HG02763 (cell line): ENCODE measurements around the gene CASZ1.

Experiments used
- ATAC-seq: cut with Tn5 transposase; IDR thresholded peaks from one replicate; pipeline ENCODE4 v1.9.1; 2021; ENCODE audit warnings: mild to moderate bottlenecking, moderate library complexity; ENCODE audit not compliant: unreplicated experiment

The CASZ1 gene

DNA sequence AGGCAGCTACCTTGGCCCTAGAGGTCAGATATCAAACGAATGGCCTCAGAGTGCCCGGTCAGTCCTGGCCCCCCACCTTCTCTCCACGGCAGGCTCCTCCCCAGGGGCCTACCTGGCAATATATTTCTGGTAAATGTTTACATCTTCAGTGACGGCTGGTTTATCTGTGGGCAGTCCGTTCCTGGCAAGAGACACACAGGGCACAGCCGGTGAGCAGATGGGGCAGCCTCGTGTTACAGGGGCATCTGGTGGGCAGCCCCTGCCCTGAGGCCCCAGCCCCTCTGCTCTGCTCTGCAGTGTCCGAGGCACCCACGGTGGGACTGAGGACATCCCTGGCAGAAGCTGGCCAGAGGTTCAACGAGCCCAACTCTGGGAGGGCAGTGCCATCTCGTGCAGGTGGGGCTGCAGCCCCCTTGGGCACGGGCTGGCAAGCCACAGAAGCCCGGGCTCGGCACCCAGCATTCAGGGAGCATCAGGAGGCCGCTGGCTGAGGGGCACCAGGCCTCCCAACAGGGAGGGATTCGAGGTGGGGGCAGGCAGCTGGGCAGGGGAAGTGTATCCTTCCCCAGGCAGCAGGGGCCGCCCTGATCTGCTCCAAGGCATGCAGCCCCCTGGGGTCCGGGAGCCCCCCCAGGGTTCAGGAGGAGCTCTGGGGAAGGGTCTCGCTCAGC, 137.9 kb downstream of the CASZ1 start:
- ATAC-seq: no peak

DNA sequence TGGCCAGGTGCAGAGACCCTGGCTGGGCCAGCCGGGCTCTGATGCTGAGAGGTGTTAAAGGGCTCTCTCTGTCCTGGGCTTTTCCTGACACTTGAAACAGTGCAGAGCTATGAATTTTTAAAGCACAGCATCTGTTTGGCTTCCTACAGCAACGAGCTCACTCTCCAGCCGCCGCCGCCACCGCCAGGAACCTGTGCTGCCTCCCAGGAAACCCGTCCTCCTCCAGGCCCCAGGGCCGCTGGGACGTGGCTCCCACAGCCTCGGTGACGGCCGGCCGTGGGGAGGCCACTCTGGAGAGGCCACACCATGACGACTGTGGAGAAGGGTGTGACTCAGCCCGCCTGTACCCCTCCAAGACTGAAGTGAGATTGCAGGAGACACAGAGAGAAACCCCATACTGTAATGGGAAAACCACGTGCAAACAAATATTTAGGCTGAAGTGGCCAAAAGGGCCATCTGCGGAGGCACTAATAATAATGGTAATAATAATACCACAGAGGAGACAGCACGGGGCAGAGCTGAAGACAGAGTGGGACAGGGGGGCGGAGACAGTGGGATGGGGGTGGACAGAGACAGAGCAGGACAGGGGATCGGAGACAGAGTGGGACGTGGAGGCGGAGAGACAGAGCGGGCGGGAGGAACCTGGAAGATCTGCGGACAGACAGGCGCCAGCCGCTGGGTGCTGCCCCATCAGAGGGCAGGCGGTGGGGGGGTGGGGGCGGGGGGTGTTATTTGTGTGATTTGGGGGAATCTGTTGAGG, 139.2 kb downstream of the CASZ1 start:
- no peak for ATAC-seq

DNA sequence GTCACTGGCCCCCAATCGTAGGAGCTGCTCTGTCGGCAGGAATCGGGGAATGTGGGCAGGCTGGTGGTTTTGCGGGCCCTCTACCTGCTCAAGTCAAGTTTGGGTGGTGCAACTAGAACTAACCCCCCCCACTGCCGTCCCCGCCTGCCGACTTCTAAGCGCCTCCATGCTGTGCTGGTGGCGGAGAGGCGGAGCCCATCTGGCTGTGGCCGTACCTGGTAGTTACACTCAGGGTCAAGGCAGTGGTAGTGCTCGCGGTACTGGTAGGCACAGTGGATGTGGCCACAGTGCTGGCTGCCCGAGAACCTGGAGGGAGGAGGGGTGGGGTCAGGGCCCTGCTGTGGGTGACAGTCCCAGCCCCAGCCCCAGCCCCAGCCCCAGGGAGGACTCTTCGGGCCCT, 140.0 kb downstream of the CASZ1 start:
- no peak for ATAC-seq

DNA sequence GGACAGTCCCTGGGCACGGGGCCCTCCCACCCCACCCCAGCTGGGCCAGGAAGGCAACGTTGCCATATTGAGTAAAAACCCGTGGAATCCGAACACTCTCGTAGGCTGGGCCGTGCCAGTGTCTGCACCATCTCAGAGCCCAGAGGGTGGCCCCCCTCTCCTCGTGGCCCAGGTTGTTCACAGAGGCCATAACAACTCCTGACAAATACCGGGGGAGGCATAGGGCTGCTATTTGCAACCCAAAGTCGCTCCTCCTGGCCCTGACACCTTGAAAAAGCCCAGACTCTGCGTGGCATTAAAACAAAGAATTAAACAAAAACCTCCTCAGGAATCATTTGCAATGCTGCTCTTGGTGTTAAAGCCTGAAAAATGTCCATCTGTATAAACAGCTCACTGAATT, 141.4 kb downstream of the CASZ1 start:
- ATAC-seq: no peak

DNA sequence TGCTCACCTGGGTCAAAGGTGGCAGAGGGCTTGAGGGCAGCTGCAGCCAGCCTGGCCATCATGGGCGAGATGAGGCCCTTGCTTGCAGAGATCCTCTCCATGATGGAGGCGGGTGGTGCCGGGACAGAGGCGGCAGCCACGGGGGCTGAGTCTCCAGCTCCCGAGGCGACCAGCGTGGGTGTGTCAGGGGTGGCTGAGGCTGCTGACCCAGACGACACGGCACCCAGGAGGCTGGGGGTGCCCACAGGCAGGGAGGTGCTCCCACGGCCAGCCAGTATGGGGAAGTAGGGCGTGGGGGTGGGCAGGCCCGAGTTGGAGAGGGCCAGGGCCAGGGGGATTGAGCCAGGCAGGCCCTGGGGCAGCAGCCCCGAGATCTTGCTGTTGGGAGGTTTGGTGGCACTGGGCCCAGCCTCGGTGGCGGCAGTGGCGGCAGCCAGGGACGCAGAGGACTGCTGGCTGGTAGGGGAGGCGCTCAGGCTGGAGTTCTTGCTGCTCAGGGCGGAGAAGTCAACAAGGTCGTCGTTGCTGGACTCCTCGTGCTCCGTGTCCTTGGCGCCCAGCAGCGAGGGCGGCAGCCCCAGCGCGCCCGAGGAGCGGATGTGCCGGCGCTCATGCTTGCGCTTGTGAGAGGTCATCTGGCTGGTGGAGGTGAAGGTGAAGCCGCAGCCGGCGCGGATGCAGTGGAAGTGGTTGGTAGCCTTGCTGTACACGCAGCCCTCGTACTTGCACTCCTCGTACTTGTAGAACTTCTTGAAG, 142.9 kb downstream of the CASZ1 start:
- no peak for ATAC-seq

DNA sequence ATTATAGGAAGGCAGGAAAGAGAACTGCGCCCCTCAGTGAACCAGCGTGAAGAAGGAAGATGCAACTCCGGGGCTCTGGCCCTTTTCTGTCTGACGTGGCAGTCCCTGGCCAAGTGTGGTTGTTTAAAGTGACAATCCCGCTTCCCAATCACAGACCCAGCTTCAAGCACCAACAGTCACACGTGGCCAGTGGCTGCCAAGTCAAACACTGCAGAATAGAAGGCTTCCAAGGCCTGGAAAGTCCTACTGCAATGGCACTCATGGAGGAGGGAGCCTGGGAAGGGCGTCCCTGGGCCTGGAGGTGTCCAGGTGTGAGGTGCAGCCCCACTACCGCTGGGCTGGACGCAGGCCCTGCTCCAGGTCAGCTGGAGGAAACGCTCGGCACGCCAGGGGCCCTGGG, 143.8 kb downstream of the CASZ1 start:
- ATAC-seq: no peak

DNA sequence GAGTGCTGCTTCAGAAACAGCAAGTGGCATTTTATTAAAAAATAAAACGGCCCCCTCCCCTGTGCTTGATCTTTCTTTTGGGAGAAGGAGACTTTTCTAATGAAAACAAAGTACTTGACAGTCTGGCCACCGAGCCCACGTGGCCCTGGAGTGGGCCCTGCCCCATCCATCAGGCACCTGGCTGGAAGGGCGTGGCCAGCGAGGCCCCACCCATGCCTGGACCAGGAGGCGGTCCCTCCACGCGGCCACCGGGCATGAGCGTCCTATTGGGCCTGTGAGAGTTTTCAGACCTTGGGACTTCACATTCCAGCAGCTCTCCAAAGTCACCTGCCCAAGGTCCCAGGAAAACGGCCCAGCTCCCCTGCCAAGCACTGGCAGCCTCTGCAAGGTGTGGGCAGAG, 144.7 kb downstream of the CASZ1 start:
- no peak for ATAC-seq

DNA sequence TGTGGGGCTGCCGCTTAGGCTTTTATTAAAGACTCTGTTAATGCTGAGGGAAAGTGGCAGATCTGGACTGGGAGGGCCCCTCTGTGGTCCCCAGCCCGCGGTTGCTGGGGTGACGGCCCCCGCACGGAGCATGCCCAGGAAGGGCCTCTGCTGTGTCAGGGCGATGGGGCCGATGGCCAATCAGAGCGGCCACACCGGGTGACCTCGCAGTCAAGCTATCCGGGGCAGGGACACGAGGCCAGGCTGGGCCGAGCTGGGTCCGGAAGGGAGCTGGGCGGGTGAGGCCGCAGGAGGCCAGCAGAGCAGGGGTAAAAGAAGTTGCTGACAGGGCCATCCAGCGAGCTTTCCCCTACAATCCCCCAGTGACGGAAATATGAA, 145.1 kb downstream of the CASZ1 start:
- no peak for ATAC-seq

DNA sequence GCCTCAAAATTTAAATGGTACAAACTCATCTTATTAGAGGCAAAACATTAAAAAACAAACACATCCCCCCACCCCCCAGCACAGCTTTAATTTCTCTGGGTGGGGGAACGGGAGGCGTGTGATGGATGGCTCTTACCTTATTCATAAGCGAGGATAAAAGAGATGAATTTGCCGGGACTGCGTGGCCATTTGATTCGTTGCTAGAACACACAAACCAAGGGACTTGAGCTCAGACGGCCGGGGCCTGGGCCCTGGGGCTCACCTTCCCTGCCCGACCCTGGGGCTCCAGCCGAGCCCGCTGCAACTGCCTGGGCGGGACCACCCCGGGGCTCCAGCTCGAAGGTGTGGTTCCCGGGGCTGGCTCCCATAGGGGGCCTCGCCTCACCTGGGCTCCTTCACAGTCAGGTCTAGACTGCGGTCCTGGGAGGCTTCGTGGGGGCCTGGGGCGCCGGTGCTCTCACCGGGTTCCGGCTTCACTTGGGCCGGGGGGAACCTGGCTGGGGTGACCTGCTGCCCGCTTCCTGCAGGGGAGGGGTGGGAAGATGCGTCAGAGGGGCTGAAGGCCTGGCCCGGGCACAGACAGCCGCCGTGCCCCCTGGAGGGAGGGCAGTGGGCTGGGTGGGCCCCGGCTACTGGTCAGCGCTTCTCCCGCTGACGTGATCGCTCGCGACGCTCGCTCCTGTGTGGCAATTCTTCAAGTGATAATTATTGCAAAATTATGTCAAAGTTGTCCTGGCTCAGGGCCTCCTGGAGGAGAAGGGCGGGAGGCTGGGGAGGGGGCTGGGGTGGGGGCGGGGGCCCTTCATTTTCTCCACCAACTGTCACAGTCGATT, 145.7 kb downstream of the CASZ1 start:
- ATAC-seq: no peak

DNA sequence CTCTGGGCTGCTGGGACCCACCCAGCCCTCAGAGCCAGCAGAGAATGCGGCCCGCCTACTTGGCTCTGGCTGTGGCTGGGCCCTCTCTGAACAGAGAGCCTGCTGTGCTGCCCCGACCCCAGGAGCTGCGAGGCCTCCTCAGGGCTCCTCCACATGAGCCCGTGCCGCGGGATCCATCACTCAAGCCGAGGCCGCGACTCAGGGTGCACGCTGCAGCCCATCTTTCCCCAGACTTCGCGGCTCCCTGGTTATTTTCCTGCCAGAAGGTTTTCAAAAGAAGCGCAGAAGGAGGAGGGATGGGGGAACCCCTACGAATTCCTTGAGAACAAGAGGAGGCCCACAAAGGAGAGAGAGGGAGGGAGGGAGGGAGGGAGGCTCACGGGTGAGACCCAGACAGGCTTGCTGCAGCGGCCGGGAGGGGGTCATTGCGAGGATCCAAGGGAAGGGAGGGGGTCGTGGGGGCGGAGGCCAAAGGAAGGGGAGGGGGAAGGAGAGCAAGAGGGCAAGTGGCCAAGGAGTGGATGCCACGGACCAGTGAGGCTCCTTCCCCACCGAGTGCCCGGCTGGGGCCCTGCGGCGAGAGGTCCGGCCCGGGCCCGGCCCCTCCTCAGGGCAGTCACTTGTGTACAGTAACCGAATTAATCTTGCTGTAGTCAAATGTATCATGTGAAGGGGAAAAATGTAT, 146.8 kb downstream of the CASZ1 start:
- no peak for ATAC-seq

DNA sequence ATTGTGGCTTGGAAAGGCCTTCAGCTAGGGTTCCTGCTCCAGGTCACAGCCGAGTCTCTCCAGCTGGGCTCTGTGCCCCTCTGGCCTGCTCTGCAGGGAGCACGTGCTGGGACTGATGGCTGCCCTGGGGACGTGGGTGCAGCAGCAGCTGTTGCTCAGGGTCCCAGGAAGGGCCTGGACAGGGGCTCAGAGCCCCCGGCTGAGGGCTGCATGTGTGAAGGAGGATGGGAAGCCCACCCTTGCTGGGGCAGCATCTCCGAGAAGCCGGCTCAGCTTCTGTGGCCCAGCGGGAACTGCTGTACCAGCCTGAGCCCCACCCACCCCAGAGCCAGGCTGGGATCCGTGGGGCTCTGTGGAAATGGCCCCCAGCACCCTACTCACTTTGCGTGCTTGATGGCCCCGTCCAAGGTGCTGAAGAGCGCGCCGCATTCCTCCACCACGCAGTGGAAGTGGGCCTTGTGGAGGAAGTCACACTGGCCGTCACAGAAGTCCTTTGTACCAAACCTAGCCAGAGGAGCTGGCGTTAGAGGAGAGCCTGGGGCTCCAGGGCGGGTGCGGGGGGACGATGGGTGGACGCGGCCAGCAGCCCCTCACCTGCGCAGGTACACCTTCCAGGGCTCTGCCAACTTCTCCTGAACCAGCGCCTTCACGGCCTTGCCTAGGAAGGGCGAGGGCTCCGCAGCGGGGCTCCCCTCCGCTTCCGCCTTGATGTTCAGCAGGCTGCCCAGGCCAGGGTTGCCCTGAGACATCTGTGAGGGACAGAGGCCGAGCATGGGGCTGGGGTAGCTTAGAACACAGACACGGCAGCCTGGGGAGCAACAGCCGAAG, 147.5 kb downstream of the CASZ1 start:
- no peak for ATAC-seq

DNA sequence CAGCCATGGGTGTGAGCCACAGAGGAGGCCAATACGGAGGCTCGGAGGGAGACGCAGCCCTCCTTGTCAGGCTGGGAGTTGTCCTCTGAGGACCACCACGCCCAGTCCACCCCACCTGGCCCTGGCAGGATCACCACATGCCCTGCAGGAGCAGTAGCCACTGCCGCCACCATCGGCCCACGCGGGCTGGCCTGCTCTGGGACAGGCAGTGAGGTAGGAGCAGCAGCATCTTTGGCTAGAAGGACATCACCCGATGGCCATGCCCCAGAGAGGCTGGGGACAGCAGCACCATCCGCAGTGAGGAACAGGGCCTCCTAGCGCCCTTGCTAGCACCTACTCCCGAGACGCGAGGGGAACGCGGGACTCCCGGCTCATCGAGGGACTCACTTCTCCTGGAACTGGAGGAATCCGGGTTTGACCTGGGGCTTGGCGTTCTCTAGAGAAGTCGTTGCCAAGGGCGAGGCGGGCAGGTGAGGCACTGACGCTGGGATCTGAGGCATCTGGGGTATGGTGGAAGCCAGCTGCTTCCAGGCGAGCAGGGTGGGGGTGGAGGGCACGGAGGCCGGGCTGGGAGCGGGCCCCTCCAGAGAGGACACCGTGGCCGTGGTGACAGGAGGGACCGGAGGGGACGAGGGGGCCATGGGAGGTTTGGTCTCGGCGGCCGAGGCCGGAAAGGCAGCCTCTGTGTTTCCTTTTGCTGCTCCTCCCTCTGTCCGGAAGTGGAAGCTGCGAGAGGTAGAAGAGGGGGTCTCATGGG, 148.9 kb downstream of the CASZ1 start:
- ATAC-seq: no peak

DNA sequence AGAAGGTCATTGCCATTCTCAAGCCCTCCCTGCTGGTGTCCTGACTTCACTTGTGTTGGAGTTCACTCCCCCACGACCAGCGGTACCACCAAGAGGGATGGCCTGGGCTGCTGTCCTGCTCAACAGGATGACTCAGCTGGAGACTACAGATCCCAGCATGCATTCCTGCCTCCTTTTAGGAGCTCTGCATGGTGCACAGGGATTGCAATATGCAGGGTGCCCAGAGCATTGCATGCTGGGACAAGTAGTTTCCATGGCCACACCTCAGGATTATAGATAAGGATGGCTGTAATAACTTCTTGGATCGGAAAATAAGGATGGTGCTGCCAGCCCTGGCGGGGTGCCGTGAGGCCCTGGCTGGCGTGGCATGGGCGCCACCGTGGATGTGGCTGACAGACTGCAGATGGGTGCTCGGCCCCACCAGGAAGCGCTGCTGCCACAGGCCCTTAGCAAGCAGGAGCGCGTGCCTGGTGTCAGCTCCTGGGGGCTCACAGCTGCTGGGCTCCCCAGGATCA, 150.0 kb downstream of the CASZ1 start:
- ATAC-seq: no peak

DNA sequence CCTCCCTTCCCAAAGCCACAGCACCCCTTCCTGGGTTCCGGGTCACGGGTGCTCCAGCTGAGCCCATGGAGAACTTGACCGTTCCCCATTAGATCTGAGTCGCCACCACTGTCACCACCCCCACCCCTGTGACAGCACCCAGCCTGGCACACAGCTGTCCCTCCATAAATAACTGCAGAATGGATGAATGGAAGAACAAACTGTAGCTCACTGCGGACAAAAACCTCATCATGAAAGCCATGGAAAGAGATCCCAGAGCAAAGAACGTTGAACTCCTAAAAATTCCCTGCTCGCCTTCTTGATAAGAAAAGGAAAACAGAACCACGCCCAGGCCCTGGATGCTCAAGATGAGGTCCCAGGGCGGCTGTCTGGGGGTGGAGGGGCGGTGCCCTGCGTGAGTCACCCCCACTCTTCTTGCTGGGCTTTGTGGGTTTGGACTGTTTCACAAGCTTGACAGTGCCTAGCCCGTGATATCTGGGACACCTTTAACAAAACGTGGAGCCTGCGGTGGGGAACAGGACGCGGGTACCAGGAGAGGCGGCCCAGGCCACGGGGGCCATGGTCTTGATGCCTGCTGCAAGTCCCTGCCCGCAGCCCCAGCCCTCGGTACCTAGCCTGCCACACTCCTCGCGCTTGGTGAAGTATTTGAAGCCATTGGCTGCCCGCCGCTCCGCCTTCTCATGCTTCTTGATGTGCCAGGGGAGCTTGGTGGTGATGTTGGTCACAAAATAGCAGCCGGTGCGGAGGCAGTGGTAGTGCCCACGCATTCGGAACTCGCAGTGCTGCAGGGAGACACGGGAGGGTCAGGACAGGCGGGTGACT, 151.9 kb downstream of the CASZ1 start:
- ATAC-seq: no peak

DNA sequence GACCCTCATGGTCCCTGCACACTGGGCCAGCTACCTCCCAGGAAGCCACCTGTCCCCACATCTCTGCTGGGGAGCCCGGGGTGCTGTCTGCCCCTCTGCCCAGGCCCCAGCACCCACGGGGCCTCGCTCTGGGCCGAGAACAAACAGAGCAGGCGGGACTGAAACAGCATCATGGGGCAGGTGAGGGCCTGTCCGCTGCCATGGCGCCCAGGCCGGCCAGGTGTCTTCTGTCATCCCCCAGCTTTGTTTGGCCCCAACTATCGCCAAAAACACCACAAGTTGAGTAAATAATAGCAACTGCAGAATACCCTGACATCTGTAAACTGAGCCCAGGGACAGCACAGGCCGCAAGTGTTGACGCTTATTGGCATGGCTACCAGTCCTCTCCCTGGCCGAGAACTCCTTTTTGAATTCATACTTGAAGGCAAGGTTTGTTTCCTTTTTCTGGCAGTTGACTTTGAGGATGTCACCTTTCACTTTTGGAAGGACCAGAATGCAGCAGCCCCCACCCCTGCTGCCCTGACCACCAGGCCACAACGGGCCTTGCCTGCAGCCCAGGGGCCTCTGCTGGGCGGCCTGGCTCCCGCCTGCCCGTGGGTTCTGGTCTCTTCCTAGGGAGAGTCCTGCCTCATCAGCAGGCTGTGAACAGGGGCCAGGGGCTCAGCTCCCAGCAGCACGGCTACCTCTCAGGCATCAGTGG, 152.7 kb downstream of the CASZ1 start:
- no peak for ATAC-seq

DNA sequence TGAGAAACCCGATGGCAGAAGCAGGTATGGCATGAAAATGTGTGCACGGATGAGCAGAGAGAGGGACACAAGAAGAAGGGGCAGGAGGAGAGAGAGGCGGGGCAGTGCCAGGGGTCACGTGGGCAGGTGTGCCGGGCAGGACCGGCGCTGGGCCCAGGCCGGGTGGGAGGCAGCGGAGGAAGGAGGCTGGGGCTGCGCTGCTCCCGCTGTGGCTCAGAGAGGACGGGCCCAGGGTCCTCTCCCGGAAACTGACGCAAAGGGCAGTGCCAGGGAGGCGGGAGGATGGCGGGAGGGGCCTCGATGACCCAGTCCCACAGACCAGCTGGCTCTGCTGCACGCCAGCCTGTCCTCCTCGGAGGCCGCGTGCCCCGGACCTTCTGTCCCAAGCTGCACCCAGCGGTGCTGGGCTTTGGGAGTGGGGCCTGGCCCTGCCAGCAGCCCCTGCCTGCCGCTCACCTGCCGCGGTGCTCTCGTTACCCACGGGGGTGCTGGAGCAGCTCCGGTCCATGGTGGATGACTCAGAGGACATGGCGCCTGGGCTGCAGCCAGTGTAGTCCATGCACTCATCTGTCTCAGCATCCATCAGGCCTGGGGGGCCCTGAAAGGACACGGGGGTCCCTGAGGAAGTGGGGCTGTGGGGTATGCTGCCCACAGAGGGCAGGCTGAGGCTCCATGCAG, 153.9 kb downstream of the CASZ1 start:
- no peak for ATAC-seq

DNA sequence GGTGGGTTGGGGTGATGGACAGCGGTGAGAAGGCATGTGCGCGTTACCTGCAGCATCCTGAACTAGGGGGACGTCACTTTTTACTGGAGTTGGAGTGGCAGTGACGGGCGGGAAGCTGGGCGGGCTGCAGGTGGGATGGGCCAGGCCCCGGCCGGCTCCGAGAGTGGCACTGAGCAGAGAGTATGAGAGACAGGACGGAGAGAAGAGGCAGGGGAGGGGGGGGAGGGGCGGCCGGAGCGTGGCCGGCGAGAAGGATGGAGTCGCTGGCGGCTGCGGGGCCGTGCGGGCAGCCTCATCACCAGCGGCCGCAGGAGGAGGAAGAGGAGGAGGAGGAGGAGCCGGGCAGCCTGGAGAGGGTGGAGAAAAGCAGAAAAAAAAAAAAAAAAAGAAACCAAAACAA, 154.5 kb downstream of the CASZ1 start:
- ATAC-seq: no peak
